IMR-90 (cell line): ENCODE results near the gene USP12. TPM values are rescaled to one million over a fixed set of nuclear protein-coding genes. Genes with fewer than 3 reads are reported as not detected.

Experiments
- ATAC-seq: fragments of 200-7000 bp; cut with Tn5 transposase; 2 replicates; pipeline ENCODE4 v1.9.1; 2020; ENCODE audit warnings: low read depth, mild to moderate bottlenecking, moderate library complexity
- BruUV-seq: library from RNA; stranded (reverse); fragments of 400-500 nt; replicated peaks from 2 replicates; lab custom pipeline; 2021; lab: Mats Ljungman, UMichigan
- CTCF ChIA-PET: fragments of 300-600 bp; formaldehyde crosslinking; extraction: SDS; loops from one replicate; lab custom pipeline; 2021; ENCODE audit warnings: antibody characterized with exemption; lab: Yijun Ruan, JAX
- POLR2A ChIA-PET: fragments of 300-600 bp; sonication (Branson Sonifier 250); formaldehyde crosslinking; loops from one replicate; lab custom pipeline; 2022; ENCODE audit warnings: antibody characterized with exemption; ENCODE audit not compliant: unreplicated experiment; lab: Charles Lee
- DNase-seq: peaks from one replicate; pipeline ENCODE4 v3.0.0; 2013
- H2AFZ ChIP-seq: replicated peaks from 2 replicates; pipeline ENCODE3; 2013; ENCODE audit warnings: low read length, mild to moderate bottlenecking; ENCODE audit not compliant: poor library complexity
- H2AK5ac ChIP-seq: 2 replicates; pipeline ENCODE4 v1.6.1; 2013; ENCODE audit warnings: low read depth, low read length, inconsistent platforms
- H2AK9ac ChIP-seq: replicated peaks from 2 replicates; pipeline ENCODE3; 2013; ENCODE audit warnings: mild to moderate bottlenecking, low read depth, low read length, moderate library complexity; ENCODE audit not compliant: poor library complexity
- H2BK120ac ChIP-seq: 2 replicates; pipeline ENCODE4 v1.6.1; 2013; ENCODE audit warnings: low read depth, low read length, inconsistent platforms
- H2BK15ac ChIP-seq: 3 replicates; pipeline ENCODE4 v1.6.1; 2013; ENCODE audit warnings: low read depth, low read length, inconsistent platforms
- H2BK20ac ChIP-seq: 2 replicates; pipeline ENCODE4 v1.6.1; 2013; ENCODE audit warnings: low read depth, mild to moderate bottlenecking, inconsistent platforms, low read length, moderate library complexity
- H2BK5ac ChIP-seq: 2 replicates; pipeline ENCODE4 v1.6.1; 2013; ENCODE audit warnings: mild to moderate bottlenecking, low read depth, low read length, inconsistent platforms; ENCODE audit not compliant: poor library complexity, severe bottlenecking
- H3K14ac ChIP-seq: replicated peaks from 2 replicates; pipeline ENCODE4 v1.6.1; 2013; ENCODE audit warnings: low read depth, low read length, inconsistent platforms
- H3K18ac ChIP-seq: 2 replicates; pipeline ENCODE4 v1.6.1; 2013; ENCODE audit warnings: low read depth, low read length, control low read depth
- H3K23ac ChIP-seq: 2 replicates; pipeline ENCODE4 v1.6.1; 2013; ENCODE audit warnings: low read depth, low read length, inconsistent platforms
- H3K27ac ChIP-seq: 2 replicates; pipeline ENCODE4 v1.5.1; 2013; ENCODE audit warnings: mild to moderate bottlenecking, control low read depth, low read length; ENCODE audit not compliant: insufficient read depth
- H3K27me3 ChIP-seq: 2 replicates; pipeline ENCODE4 v1.6.1; 2013; ENCODE audit warnings: low read length; ENCODE audit not compliant: control insufficient read depth, insufficient read depth
- H3K36me3 ChIP-seq: 2 replicates; pipeline ENCODE4 v1.6.1; 2013; ENCODE audit warnings: low read length, mixed read lengths; ENCODE audit not compliant: control insufficient read depth, insufficient read depth
- H3K4ac ChIP-seq: 2 replicates; pipeline ENCODE4 v1.6.1; 2013; ENCODE audit warnings: low read depth, low read length, inconsistent platforms
- H3K4me1 ChIP-seq: 2 replicates; pipeline ENCODE4 v1.6.1; 2013; ENCODE audit warnings: low read length, mixed read lengths; ENCODE audit not compliant: control insufficient read depth, insufficient read depth
- H3K4me2 ChIP-seq: 2 replicates; pipeline ENCODE4 v1.6.1; 2013; ENCODE audit warnings: low read depth, mild to moderate bottlenecking, control low read depth, low read length, moderate library complexity
- H3K4me3 ChIP-seq: 2 replicates; pipeline ENCODE4 v1.5.1; 2013; ENCODE audit warnings: low read depth, mild to moderate bottlenecking, control low read depth, low read length, moderate library complexity; ENCODE audit not compliant: insufficient read depth
- H3K56ac ChIP-seq: 2 replicates; pipeline ENCODE4 v1.6.1; 2013; ENCODE audit warnings: low read length, inconsistent platforms; ENCODE audit not compliant: insufficient read depth; ENCODE audit errors: extremely low read depth
- H3K79me1 ChIP-seq, 2 experiments: 2 replicates each; pipeline ENCODE4 v1.6.1; 2013; ENCODE audit warnings: low read length in 2 of 2, inconsistent platforms in 1 of 2, low read depth in 1 of 2
- H3K9ac ChIP-seq: 2 replicates; pipeline ENCODE4 v1.6.1; 2013; ENCODE audit warnings: low read depth, low read length, control low read depth
- H3K9me1 ChIP-seq: 2 replicates; pipeline ENCODE4 v1.6.1; 2013; ENCODE audit warnings: low read length, inconsistent platforms; ENCODE audit not compliant: insufficient read depth
- H3K9me3 ChIP-seq: 2 replicates; pipeline ENCODE4 v1.6.1; 2013; ENCODE audit warnings: low read length; ENCODE audit not compliant: control insufficient read depth, insufficient read depth
- H4K20me1 ChIP-seq: 2 replicates; pipeline ENCODE4 v1.6.1; 2013; ENCODE audit warnings: low read length, inconsistent platforms; ENCODE audit not compliant: insufficient read depth
- H4K5ac ChIP-seq: 2 replicates; pipeline ENCODE4 v1.6.1; 2013; ENCODE audit warnings: mild to moderate bottlenecking, low read depth, low read length, control low read depth
- H4K8ac ChIP-seq, 2 experiments: 2 replicates each; pipeline ENCODE4 v1.6.1; 2013; ENCODE audit warnings: low read depth in 2 of 2, low read length in 2 of 2, control low read depth in 1 of 2, inconsistent platforms in 1 of 2
- H4K91ac ChIP-seq: 2 replicates; pipeline ENCODE4 v1.6.1; 2013; ENCODE audit warnings: low read depth, low read length, inconsistent platforms; ENCODE audit not compliant: insufficient read depth
- FOS ChIP-seq: fragments of 150-350 bp; IDR thresholded peaks from 2 replicates; pipeline ENCODE4 v1.6.1; 2016; ENCODE audit warnings: low read depth, low read length
- MAFK ChIP-seq: IDR thresholded peaks from 2 replicates; pipeline ENCODE4 v1.6.1; 2012; ENCODE audit warnings: low read depth, low read length, improper control_type of control experiment
- RCOR1 ChIP-seq: IDR thresholded peaks from 2 replicates; pipeline ENCODE4 v1.6.1; 2012; ENCODE audit warnings: mild to moderate bottlenecking, low read length, improper control_type of control experiment; ENCODE audit not compliant: insufficient replicate concordance
- SMC3 ChIP-seq: fragments of 150-350 bp; IDR thresholded peaks from 2 replicates; pipeline ENCODE4 v1.6.1; 2016; ENCODE audit warnings: low read depth, mild to moderate bottlenecking, antibody characterized with exemption, low read length, moderate library complexity
- WGBS, 2 experiments: methylation state at CpG; one replicate each; pipeline versions ENCODE4 v1.1.5 to v1.1.7; 2013; ENCODE audit warnings: missing lambda C conversion rate in 2 of 2; ENCODE audit not compliant: insufficient read length in 1 of 2; ENCODE audit errors: extremely low coverage in 2 of 2; 5-methylcytosine and 5-hydroxymethylcytosine counted together
- dilution Hi-C: fragments of 300-500 bp; cut with HindIII; formaldehyde crosslinking; loops from one replicate; pipeline ENCODE4 v1.14.3; 2018; ENCODE audit warnings: low sequenced_read_pairs; ENCODE audit not compliant: unreplicated experiment
- in situ Hi-C: fragments of 300-500 bp; cut with MboI; formaldehyde crosslinking; loops from 3 replicates; pipeline ENCODE4 v1.14.3; 2019; ENCODE audit warnings: low sequenced_read_pairs, inconsistent platforms, mixed read lengths
- intact Hi-C: fragments of 100-400 bp; cut with micrococcal nuclease; formaldehyde crosslinking; loops from 2 replicates; pipeline ENCODE4 v1.10.0; 2022
- polyA plus RNA-seq, 3 experiments: library from polyadenylated mRNA; depleted of rRNA; stranded (reverse); fragments of >200 nt; gene quantifications; 2 replicates each; pipeline ENCODE4 v1.2.3, GENCODE V29; 2012; ENCODE audit warnings: low replicate concordance in 1 of 3
- total RNA-seq: library from RNA; depleted of rRNA; stranded (reverse); fragments of >200 nt; gene quantifications from 2 replicates; pipeline ENCODE4 v1.2.3, GENCODE V29; 2012

USP12 gene
- total and polyA plus RNA-seq, 2 of the 4 experiments (the other 2 are of a cell fraction) = 11.8 to 16.5 TPM

GRCh38 chr13:27151798-27152599 is 19.6 kb downstream of the USP12 start:
- H3K14ac ChIP-seq = no peak overlapping the region
- no peak overlapping the region for H2BK5ac ChIP-seq
- no peak overlapping the region for H2AK5ac ChIP-seq
- H3K9me1 ChIP-seq = peaks cover 7% of the 10 kb centered on the region; the same call in 1 of the 2 replicates
- H2AK9ac ChIP-seq = no peak overlapping the region
- no peak overlapping the region for H4K91ac ChIP-seq
- H3K4me2 ChIP-seq = peak overlapping the region; percentile 5; the same call in 1 of the 2 replicates
- no peak for TF ChIP-seq FOS
- no peak for TF ChIP-seq RCOR1
- no peak for TF ChIP-seq SMC3
- TF ChIP-seq MAFK = no peak
- H3K23ac ChIP-seq = no peak overlapping the region
- H3K18ac ChIP-seq = no peak overlapping the region
- H2BK20ac ChIP-seq = no peak overlapping the region
- DNase-seq (peak; percentile 29), ATAC-seq (peak; percentile 44; the same call in 1 of the 2 replicates)
- in situ Hi-C loops (no loop called here), dilution Hi-C loops (no loop called here), intact Hi-C loops (no loop called here)
- no TSS peak for BruUV-seq
- no peak overlapping the region for H2BK15ac ChIP-seq
- ChIA-PET CTCF (interaction anchor here (1.1 kb wide), 1 partner anchor 10 kb away, joined by 3 read pairs; no protein-coding TSS in a partner anchor), POLR2A (no interaction called here)
- H4K5ac ChIP-seq = no peak overlapping the region
- no peak overlapping the region for H3K27ac ChIP-seq
- H3K56ac ChIP-seq = no peak overlapping the region
- H2AFZ ChIP-seq = no peak overlapping the region
- H3K4me3 ChIP-seq = no peak overlapping the region
- no peak overlapping the region for H3K9ac ChIP-seq
- H3K27me3 ChIP-seq = no peaks in the 10 kb centered on the region
- H3K9me3 ChIP-seq = no peaks in the 10 kb centered on the region
- H3K4me1 ChIP-seq = 0 out of 2 replicates have a peak, but pooled peaks cover 3% of the 10 kb centered on the region
- H2BK120ac ChIP-seq = no peak overlapping the region
- peaks cover 65% of the 10 kb centered on the region for H4K20me1 ChIP-seq
- H3K4ac ChIP-seq = no peak overlapping the region
- peaks cover 2% of the 10 kb centered on the region; the same call in 1 of the 2 replicates for H3K36me3 ChIP-seq
- no peak overlapping the region for H4K8ac ChIP-seq
- WGBS, 2 experiments = no CpG with 5 or more reads among the region's 4 CpGs
- peaks cover 15 to 64% of the 10 kb centered on the region in 2 experiments for H3K79me1 ChIP-seq
